Measurements from ENCODE around the gene RGS7.
"Not testable (repeated sequence)": the region's sequence is repeated elsewhere in the genome, so short reads cannot be mapped to it uniquely, and the experiment has no call there.

The RGS7 gene

DNA sequence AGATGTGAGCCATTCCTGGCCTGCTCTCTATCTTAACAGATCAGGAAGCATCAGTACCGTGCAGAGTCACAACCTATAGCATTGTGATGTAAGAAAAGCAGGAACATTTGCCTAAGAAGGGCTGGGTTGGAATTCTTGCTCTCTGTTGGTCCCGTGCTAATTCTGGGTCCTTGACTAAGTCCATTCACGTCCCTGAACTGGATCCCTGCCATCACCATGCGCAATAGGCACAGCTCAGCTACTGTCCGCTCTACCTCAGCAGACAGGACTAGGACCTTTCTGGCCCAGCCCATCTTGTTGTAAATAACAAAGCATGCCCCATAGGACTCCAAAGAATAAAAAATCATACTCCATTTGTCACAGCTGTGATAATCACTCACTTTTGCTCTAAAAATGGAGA lies 175.0 kb downstream of the RGS7 start:
- ATAC-seq (ENCODE audit: low read depth), result no peak
- peaks cover 2% of the 10 kb centered on the region for H3K27me3 Mint-ChIP-seq
- no peak overlapping the region for H3K4me3 Mint-ChIP-seq
- no peak for DNase-seq (ENCODE audit: low spot score in 2 of 2)
- H3K36me3 Mint-ChIP-seq, result peaks cover 2% of the 10 kb centered on the region
- H3K9me3 Mint-ChIP-seq, result peaks cover 2% of the 10 kb centered on the region
- peaks cover 2% of the 10 kb centered on the region for H3K4me1 Mint-ChIP-seq
- no peak overlapping the region for H3K27ac Mint-ChIP-seq

DNA sequence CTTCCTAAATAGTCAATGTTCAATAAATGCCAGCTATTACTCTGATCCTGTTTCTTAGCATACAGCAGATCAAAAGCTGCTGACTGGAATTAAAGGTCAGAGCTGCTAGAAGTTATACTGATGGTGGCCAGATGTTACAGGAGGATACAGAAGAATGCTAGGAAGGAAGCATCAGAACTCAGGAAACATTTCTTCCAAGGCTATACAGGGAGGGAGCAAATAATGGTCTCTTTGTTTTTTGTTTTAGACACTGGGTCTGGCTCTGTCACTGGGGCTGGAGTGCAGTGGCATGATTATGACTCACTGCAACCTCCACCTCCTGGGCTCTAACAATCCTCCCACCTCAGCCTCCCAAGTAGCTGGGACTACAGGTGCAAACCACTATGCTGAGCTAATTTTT lies 175.5 kb downstream of the RGS7 start:
- peaks cover 2% of the 10 kb centered on the region for H3K27me3 Mint-ChIP-seq
- peaks cover 2% of the 10 kb centered on the region for H3K36me3 Mint-ChIP-seq
- peaks cover 2% of the 10 kb centered on the region for H3K9me3 Mint-ChIP-seq
- ATAC-seq (ENCODE audit: low read depth), result no peak
- H3K27ac Mint-ChIP-seq, result no peak overlapping the region
- no peak overlapping the region for H3K4me3 Mint-ChIP-seq
- no peak for DNase-seq (ENCODE audit: low spot score in 2 of 2)
- H3K4me1 Mint-ChIP-seq, result peaks cover 2% of the 10 kb centered on the region

DNA sequence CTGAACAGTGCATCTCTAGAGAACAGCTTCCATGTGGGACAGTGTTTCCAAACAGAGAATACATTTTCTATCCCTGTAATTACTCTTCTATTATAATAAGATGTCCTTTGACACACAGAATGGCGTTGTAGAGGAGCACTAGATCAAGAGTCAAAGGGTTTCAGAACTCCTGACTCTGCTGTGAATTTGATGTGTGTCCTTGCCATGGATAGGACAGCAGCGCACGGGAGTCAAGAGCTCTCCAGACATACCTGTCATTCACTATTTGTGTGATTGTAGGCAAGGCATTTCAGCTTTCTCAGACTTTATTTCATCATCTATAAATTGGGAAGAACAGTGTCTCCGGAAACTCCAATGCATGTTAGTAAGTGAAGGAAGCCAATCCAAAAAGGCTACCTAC lies 176.4 kb downstream of the RGS7 start:
- H3K9me3 Mint-ChIP-seq, result peaks cover 2% of the 10 kb centered on the region

DNA sequence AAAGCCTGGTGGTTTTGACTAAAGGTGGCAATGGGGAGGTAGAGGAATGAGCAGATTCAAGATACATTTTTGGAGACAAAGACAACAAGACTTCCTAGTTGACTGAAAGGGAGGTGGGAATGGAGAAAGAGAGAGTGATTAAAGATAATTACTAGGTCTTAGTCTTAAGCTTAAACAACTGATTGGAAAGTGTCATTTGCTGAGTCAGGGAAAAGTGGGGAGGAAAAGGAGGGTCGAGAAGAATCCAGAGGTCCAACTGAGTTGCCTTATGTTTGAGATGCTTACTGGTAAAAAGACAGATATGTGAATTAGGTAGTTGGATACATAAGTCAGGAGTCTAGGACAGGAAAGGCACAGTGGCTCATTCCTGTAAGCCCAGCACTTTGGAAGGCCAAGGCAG lies 179.3 kb downstream of the RGS7 start:
- H3K9me3 Mint-ChIP-seq, result peaks cover 2% of the 10 kb centered on the region
- peaks cover 2% of the 10 kb centered on the region for H3K36me3 Mint-ChIP-seq
- no peak overlapping the region for H3K27ac Mint-ChIP-seq
- ATAC-seq (ENCODE audit: low read depth), result no peak
- H3K4me3 Mint-ChIP-seq, result no peak overlapping the region
- H3K27me3 Mint-ChIP-seq, result no peaks in the 10 kb centered on the region
- no peak for DNase-seq (ENCODE audit: low spot score in 2 of 2)
- no peaks in the 10 kb centered on the region for H3K4me1 Mint-ChIP-seq

More for the DNA sequence above, 176.4 kb downstream of the RGS7 start:
- DNase-seq (ENCODE audit: low spot score in 2 of 2) (no peak), ATAC-seq (ENCODE audit: low read depth) (no peak)
- H3K4me3 Mint-ChIP-seq, result no peak overlapping the region
- H3K4me1 Mint-ChIP-seq, result peaks cover 2% of the 10 kb centered on the region
- H3K27ac Mint-ChIP-seq, result no peak overlapping the region
- H3K36me3 Mint-ChIP-seq, result peaks cover 2% of the 10 kb centered on the region
- H3K27me3 Mint-ChIP-seq, result peaks cover 2% of the 10 kb centered on the region

DNA sequence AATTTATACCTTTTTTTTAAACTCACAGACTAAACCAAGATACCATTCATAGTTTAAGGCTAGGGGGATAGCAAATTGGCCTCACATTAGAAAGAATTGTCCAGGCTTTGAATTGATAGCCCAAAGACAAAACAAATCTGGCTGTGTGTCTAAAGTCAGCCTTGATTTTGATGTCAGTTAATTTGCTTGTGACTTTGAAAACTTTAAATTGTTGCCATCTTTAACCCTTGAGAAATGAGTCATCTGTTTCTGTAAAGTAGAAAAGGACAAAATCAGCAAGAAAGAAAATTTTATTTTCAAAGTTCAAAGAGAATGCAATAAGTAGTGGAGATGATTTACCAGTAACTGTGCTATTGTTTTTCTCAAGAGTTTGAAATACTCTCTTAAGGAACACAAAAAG lies 184.5 kb downstream of the RGS7 start:
- no peaks in the 10 kb centered on the region for H3K27me3 Mint-ChIP-seq
- ATAC-seq (ENCODE audit: low read depth) (no peak), DNase-seq (ENCODE audit: low spot score in 2 of 2) (no peak)
- H3K4me3 Mint-ChIP-seq, result no peak overlapping the region
- peaks cover 2% of the 10 kb centered on the region for H3K36me3 Mint-ChIP-seq
- no peaks in the 10 kb centered on the region for H3K9me3 Mint-ChIP-seq
- no peak overlapping the region for H3K27ac Mint-ChIP-seq
- no peaks in the 10 kb centered on the region for H3K4me1 Mint-ChIP-seq

DNA sequence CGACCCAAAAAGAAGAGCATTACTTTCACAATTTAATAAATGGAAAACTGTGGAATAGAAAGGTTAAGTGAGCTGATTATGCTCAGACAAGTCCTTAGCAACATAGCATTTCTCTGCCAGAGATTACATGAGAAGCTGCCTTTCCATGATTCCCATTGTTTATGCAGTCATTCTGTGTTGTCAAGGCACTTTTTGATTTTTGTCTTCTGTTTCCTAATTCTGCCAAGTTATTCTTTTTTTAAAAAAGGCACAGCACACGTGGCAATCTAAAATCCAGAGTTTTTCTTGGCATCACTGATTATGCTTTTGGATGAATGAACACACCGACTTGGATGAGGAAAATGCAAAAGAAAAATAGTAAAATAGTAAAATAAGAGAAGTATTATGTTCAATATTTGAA lies 185.0 kb downstream of the RGS7 start:
- Mint-ChIP-seq H3K36me3 (peaks cover 2% of the 10 kb centered on the region), H3K27ac (no peak overlapping the region), H3K4me1 (no peaks in the 10 kb centered on the region), H3K27me3 (no peaks in the 10 kb centered on the region), H3K9me3 (no peaks in the 10 kb centered on the region), H3K4me3 (no peak overlapping the region)
- no peak for ATAC-seq (ENCODE audit: low read depth)
- no peak for DNase-seq (ENCODE audit: low spot score in 2 of 2)

DNA sequence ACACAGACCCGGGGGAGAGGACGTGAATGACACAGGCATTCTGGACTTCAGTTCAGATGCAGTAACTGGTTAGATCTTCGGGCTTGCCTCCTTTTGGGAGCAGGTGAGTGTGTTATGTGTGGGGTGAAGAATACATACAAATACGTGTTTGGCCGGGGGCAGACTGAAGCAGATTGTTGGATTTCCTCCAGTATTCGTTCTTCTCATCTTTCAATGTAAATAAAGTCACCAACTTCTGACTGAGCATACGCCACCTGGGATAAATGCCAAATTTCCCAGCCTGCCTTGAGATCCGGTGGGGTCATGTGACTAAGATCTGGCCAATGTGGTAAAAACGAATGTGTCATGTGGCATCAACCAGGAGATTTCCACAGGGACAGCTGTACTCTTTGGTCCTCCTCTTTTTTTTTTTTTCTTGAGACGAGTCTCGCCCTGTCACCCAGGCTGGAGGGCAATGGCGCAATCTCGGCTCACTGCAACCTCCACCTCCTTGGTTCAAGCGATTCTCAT lies 189.8 kb downstream of the RGS7 start:
- H3K4me1 Mint-ChIP-seq, result no peaks in the 10 kb centered on the region
- peaks cover 4% of the 10 kb centered on the region for H3K36me3 Mint-ChIP-seq
- no peak overlapping the region for H3K4me3 Mint-ChIP-seq
- no peaks in the 10 kb centered on the region for H3K9me3 Mint-ChIP-seq
- DNase-seq (ENCODE audit: low spot score in 2 of 2) (no peak), ATAC-seq (ENCODE audit: low read depth) (no peak)
- H3K27ac Mint-ChIP-seq, result no peak overlapping the region
- no peaks in the 10 kb centered on the region for H3K27me3 Mint-ChIP-seq

DNA sequence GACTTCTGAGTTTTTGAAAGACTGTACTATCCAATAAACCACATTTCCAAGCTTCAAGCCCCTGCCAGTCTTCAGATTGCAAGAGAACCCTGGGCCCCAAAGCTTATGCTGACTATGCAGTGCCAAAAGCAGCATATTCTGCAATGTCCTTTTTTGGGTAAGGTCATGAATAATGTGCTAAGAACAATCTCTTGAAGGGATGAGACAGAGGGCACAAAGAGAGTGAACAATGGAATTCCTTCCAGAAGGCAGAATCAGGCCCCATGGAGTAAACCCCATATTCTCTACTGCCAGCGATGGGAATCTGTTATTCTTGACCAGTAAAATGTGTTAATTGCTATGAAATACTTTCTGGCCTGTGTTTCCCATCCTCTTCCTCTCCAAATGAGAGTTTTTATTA lies 190.4 kb downstream of the RGS7 start:
- Mint-ChIP-seq H3K9me3 (no peaks in the 10 kb centered on the region), H3K27me3 (no peaks in the 10 kb centered on the region), H3K4me1 (no peaks in the 10 kb centered on the region), H3K36me3 (peaks cover 4% of the 10 kb centered on the region), H3K4me3 (no peak overlapping the region), H3K27ac (no peak overlapping the region)
- ATAC-seq (ENCODE audit: low read depth) (no peak), DNase-seq (ENCODE audit: low spot score in 2 of 2) (no peak)

DNA sequence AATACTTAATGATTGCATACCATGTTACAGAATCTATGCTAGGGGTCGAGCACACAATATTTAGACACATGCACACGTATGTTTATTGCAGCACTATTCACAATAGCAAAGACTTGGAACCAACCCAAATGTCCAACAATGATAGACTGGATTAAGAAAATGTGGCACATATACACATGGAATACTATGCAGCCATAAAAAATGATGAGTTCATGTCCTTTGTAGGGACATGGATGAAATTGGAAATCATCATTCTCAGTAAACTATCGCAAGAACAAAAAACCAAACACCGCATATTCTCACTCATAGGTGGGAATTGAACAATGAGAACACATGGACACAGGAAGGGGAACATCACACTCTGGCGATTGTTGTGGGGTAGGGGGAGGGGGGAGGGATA lies 191.7 kb downstream of the RGS7 start:
- H3K27ac Mint-ChIP-seq; H3K4me1 Mint-ChIP-seq; ATAC-seq (ENCODE audit: low read depth); H3K9me3 Mint-ChIP-seq; H3K36me3 Mint-ChIP-seq; H3K27me3 Mint-ChIP-seq; DNase-seq (ENCODE audit: low spot score in 2 of 2); H3K4me3 Mint-ChIP-seq: not testable (repeated sequence)

DNA sequence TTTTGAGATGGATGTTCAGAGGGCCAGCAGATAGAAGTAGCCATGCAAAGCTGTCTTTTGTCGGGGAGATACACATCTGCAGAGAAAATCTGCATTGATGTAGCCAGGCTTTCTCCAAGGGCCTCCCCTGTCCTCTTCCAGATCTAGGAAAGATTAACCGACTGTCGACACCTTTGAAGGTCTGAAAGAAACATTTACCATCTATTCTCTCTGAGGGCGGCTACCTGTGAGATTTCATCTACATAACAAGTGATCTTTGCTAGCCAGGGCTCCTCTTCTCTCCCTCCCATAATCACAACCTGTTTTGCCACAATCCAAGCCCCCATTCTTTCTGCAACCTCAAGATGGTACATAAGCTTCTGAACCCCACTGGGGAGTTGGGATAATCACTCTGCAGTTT lies 193.6 kb downstream of the RGS7 start:
- H3K27me3 Mint-ChIP-seq, result no peaks in the 10 kb centered on the region
- H3K9me3 Mint-ChIP-seq, result no peaks in the 10 kb centered on the region
- no peak overlapping the region for H3K4me3 Mint-ChIP-seq
- no peaks in the 10 kb centered on the region for H3K4me1 Mint-ChIP-seq
- DNase-seq (ENCODE audit: low spot score in 2 of 2) (no peak), ATAC-seq (ENCODE audit: low read depth) (no peak)
- peaks cover 4% of the 10 kb centered on the region for H3K36me3 Mint-ChIP-seq
- H3K27ac Mint-ChIP-seq, result no peak overlapping the region

DNA sequence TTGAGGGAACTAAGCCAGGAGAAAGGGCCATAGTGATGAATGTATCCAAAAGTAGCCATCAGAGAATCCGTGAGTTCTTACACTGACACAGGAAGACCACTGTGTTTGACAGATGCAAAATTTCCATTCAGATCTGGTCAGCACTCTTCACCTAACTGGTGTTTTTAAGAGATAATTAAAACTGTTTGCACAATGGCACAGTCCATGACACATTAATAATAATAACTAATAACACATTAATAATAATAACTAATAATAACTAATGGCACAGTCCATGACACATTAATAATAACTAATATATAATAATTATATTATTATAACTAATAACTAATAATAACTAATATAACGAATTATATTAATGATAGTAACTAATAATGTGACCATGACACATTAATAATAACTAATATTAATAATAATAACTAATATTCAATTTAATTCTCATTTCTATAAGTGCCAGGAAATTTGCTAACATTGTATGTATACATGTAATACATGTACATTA lies 195.8 kb downstream of the RGS7 start:
- no peak for ATAC-seq (ENCODE audit: low read depth)
- peaks cover 4% of the 10 kb centered on the region for H3K4me1 Mint-ChIP-seq
- H3K36me3 Mint-ChIP-seq, result no peaks in the 10 kb centered on the region
- DNase-seq (ENCODE audit: low spot score in 2 of 2), result no peak
- H3K27ac Mint-ChIP-seq, result no peak overlapping the region
- no peaks in the 10 kb centered on the region for H3K9me3 Mint-ChIP-seq
- H3K27me3 Mint-ChIP-seq, result no peaks in the 10 kb centered on the region
- H3K4me3 Mint-ChIP-seq, result no peak overlapping the region

DNA sequence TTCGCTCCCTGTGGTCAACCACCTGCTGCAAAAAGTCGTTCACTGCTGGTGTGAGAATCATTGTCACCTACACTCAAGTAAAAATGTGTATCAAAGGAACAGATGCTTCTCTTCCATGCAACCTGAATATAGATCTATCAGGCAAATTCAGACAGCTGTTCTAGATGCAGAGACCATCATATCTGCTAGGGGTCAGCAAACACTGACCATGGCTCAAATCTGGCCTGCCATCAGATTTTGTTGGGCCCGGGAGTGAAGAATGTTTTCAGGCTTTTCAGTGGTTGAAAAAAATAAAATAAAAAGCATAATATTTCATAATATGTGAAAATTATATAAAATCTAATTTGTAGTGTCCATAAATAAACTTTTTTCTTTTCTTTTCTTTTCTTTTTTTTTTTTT lies 199.6 kb downstream of the RGS7 start:
- DNase-seq (ENCODE audit: low spot score in 2 of 2) (no peak), ATAC-seq (ENCODE audit: low read depth) (no peak)
- Mint-ChIP-seq H3K9me3 (no peaks in the 10 kb centered on the region), H3K36me3 (peaks cover 7% of the 10 kb centered on the region), H3K4me1 (peaks cover 7% of the 10 kb centered on the region), H3K27me3 (no peaks in the 10 kb centered on the region), H3K4me3 (no peak overlapping the region), H3K27ac (no peak overlapping the region)

DNA sequence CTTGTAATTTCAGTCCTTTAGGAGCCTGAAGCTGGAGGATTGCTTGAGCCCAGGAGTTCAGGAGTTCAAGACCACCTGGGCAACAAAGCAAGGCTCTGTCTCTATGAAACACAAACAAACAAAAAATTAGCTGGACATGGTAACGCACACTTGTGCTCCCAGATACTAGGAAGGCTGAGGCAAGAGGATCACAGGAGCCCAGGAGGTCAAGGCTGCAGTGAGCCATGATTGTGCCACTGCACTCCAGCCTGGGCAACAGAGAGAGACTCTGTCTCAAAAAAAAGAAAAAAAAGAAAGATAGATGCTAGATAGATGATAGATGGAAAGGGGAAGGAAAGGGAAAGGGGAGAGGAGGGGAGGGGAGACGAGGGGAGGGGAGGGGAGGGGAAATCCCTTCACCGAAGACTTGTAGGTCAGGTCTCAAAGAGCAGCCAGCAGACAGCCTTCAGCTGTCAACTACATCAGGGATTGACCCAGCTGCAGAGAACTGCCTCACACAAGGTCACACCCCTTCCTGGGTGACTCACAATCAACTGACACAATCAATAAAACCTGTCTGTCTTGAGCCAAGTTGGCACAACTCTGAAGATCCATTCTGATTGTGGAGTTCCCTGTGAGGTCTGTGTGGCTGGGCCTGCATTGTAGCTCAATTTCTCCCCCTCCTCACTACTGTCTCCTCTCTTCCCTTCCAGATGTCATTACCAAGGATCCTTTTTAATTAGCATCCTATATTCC lies 200.6 kb downstream of the RGS7 start:
- ATAC-seq (ENCODE audit: low read depth), result no peak
- Mint-ChIP-seq H3K4me1 (peaks cover 7% of the 10 kb centered on the region), H3K27me3 (no peaks in the 10 kb centered on the region), H3K9me3 (no peaks in the 10 kb centered on the region), H3K36me3 (peaks cover 7% of the 10 kb centered on the region), H3K4me3 (no peak overlapping the region), H3K27ac (peak overlapping the region; percentile 35)
- DNase-seq (ENCODE audit: low spot score in 2 of 2), result no peak

DNA sequence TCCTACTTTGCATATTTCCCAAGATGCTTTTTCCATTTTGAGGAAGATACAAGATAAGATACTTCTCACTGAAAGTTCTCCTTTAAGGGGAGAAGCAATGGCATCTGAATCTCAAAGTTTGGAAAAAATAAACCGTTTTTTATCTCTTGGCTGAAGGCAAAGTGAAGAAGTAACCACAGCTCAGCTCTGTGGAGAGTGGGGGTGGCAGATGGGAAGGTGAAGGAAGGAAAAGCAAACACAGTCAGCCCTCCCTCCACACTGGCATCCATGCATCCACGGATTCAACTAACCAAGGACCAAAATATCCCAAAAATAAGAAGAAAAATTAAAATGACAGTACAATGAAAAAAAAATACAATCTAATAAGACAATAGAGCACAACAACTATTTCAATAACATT lies 211.1 kb downstream of the RGS7 start:
- H3K9me3 Mint-ChIP-seq, result peaks cover 1% of the 10 kb centered on the region
- no peak overlapping the region for H3K4me3 Mint-ChIP-seq
- ATAC-seq (ENCODE audit: low read depth) (no peak), DNase-seq (ENCODE audit: low spot score in 2 of 2) (no peak)
- H3K4me1 Mint-ChIP-seq, result peaks cover 2% of the 10 kb centered on the region
- no peak overlapping the region for H3K27ac Mint-ChIP-seq
- peaks cover 2% of the 10 kb centered on the region for H3K27me3 Mint-ChIP-seq
- H3K36me3 Mint-ChIP-seq, result no peaks in the 10 kb centered on the region
